ELF-1 (cell line): ENCODE data around the gene CUX1.

Source experiments
- DNase-seq: peaks from one replicate; pipeline ENCODE4 v3.0.0-alpha.2; 2016; ENCODE audit warnings: low read depth, low spot score

The CUX1 gene

DNA sequence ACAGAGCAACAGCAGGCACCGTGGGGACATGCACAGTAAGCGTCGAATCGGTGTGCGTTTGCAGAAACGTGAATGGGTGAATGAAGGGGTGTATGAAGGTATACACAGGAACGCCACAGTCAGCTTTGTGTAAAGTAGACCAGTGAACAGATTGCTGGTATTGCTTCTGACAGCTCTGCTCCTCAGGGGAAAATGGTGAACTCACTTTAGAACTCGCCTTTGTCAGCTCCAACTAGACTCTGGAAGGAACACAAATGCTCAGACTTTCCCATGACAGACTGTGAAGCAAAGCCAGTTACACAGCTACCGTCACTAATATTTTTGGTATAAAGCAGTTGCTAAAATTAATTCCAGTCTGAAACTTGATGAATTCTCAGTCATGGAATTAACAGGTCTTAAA is 78.9 kb downstream of the CUX1 start:
- no peak for DNase-seq

DNA sequence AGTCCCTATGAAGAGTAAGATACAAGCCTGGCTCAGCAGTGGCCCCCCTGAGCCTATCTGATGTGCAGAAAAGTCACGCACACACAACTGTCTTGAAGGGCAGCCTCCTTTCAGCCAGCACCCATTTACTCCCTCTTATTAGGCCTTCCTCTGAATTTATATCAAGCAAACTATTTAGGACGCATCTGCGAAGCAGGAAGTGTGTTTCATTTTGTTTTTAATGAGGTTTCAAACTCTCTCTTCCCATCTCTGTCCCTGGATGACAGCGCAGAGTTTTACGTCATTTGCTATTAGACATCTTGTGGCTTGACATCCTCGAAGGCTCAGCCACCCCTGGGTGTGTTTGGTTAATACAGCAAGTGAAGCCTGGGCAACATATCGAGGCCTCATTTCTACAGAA is 79.5 kb downstream of the CUX1 start:
- DNase-seq = no peak

DNA sequence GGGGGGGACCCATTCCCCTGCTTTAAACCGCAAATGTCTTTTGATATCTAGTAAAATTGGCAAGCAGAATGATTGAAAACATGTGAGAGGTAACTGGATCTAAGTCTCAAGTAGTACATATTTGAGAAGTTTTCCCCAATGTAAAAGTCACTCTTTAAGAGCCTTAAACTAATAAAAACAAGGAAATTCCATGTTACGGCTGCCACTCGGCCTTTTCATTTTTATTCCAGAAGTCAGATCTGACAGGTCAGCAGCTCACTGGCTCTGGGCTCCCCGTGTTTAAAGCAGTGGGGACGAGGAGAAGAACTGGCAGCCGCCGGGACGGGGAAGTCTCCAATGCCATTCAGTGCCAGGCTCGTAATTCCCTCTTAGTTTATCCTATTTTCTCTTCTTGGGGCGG is 80.7 kb downstream of the CUX1 start:
- DNase-seq = no peak

DNA sequence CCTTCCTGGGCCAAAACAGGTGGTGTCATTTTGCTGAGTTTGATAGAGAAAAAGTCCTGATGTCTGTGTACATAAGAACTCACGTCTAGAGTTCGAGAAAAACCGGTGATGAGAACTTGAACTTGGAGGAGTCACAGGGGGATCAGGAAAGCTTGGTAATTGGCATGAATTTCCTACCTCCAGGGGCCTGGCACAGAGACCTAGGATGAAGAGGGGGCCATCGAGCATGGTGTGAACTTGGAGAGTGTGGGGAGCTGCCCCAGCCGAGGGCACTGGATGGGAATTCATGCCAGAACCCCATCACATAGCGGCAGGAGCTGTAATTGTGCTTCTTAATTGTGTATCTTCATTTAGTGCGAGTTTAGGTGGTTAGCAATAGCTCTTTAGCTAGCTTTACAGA is 82.2 kb downstream of the CUX1 start:
- no peak for DNase-seq

DNA sequence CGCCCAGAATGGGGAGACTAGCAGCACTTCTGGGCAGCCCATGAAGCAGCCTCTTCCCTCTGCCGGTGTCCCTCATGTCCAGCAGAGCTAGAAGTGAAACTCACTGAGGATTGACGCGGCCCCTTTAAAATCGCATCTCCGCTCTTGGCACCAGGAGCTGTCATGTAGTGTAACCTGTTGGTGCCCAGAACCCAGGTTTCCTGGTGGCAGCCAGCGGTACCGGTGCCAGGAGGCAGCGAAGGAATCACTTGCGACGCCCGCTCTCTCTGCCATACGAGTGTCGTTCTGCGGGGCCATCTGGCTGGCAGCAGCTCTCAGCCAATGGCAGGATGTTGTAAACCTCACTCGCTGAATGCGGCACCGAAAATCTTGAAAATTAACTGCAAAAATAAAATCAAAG is 82.7 kb downstream of the CUX1 start:
- DNase-seq = no peak

DNA sequence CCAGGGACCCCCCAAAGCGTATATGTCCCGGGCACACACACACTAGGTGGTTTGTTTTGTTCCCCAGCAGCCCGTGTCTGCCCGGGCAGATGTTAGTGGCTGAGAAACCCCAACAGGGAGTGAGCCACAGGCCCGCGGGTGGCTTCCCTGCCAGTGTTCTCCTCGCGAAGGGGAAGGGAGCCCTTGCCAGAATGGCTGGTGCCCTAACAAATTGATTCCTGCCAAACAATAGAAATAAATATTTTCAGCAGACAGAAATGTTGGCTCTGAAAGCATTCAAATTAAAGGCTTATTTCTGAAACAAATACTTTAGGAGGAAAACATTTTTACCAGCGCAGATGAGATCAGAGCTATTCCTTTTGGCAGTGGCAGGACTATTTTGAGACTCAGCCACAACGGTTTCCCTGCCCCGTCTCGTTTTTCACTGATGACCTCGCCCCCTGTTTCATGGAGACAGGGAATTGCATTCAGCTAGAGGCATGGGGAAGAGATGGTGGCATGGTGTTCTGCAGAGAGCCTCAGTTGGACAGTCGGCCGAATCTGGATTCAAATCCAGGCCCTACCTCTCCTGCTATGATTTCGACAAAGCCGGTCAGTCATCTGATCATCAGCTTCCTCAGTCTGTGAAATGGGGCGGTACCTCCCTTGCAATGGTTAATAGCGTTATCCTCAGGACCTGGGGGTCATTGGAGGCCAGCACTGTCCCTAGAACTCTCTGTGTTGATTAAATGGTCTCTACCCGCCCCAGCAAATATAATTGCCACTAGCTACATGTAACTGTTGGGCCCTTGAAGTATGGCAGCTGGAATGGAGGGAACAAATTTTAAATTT is 84.5 kb downstream of the CUX1 start:
- no peak for DNase-seq

DNA sequence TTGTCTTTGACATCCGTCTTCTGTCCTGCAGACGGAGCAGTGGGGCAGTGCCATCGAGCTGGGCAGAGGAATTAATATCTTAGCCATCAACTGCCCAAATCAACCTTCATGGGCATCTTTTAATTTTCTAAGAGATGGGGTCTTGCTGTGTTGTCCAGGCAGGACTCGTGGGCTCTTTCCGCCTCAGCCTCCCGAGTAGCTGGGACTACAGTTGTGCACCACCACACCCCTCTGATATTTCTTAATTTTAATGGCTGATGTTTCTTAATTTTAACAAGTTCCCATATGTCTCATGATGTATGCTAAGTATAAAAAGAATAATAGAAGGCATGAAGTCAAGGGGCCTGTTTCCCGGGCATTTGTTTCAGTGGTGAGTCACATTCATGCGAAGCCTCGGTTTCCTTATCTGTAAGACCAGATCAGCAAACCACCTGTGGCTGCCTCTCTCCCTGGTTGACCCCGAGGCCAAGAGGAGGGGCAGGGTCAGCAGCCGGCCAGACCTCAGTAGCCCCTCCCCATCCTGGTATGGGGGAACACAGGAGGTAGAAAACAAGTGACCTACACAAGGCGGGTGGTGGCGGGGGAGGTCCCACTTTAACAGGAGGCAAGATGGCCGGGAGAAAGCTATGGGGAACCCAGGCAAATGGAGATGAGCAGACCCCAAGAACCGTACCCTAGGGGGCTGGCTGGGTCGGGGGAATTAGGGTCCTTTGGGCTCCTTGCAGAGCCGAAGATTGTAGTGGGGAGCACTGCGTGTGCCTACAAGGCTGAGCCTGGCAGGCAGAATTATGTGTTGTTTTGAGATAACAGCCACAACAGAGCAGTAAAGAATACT is 85.5 kb downstream of the CUX1 start:
- DNase-seq = peak; percentile 71

DNA sequence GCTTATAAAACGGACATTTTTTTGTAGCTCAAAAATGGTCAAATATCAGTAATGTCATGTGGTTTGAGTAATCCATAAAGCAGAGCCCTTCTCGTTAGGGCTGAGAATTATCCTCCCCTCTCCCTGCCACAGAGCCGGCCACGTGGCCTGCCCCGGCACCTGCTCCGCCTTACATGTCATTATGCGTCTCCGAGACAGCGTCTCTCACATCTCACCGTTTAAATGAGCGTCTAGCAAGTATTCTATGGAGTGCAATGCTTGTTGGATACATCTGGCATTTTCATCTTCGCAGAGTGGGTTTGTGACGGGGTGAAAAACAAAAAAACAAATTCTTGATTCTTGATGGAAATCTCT is 86.1 kb downstream of the CUX1 start:
- no peak for DNase-seq

DNA sequence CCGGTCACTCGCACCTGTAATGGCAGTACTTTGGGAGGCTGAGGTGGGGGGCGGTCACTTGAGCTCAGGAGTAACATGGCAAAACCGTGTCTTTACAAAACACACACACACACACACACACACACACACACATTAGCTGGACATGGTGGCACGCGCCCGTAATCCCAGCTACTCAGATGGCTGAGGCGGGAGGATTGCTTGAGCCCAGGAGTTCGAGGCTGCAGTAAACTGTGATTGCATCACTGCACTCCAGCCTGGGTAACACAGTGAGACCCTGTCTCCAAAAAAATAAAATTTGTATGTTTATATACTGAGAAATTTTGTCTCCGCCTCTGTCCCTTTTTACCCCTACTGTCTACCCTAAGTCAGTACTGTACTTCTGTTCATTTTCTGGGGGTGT is 86.6 kb downstream of the CUX1 start:
- DNase-seq = no peak

DNA sequence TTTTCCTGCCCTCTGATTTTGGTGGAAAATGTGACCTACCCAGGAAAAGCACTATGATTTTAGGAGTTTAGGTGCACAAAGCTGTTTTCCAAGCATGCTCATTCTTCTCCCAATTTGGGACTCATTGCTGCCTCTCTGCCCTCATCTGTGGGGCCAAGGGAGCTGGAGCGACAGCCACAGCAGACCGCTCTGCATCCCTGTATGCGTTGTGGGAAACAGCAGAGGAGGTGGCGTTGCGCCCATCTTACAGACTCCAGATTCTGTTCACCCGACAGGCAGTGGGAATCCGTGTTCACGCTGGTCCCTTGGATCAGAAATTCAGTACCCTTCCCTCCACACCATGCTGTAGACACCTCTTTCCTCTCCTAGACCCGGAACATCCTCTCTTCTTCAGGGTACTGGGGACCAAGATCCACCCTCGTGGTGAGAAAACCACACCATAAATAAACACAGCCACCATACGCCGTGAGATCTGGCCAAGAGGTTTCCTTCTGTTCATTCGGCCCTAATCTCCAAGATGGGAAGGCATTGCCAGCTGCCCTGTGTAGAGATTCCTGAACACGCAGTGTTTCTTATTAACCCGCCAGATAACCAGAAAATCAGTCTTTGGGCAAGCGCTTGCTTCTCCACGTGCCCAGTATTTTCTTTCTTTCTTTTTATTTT is 87.9 kb downstream of the CUX1 start:
- no peak for DNase-seq

DNA sequence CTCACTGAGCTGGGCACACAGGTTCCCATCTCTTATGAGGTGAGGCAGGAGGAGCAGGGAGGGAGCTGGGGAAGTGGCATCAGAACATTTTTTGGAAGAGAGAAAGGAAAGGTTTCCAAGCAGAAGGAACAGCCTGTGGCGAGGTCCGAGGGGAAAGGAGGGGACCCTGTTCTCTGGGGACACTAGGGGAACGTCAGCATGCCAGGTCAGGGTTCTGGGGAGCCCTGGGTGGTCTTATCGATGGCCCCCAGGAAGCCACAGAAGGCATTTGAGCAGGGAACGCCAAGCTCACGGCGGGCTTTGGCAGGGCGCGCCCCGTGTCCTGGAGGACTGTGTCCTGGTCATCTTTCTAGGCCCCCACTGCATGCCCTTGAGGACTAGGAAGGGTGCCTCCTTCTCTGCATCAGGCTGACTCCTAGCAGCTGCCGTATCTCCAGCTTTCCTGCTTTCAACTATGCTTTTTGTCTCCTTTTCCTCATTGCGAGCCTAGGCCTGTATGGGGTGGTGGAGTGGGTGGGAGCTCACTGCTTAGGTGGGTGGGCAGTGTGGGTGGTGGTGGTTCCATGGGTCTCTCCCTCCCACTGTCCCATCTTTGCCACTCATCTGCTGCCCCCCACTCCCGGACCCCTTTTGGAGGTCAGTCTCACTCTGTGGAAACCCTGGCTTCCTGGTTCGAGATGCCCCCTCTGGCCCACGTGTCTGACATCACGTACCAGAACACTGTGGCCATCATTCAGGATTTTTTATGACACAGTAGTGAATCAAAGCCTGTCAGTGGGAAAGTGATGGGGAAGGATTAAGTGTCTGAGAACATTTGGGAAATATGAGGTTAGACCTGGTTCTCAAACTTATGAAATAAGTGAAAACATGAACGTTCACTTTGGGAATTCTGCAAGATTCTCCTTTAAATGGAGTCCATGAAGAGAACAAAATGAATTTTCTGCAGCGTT is 89.1 kb downstream of the CUX1 start:
- DNase-seq = no peak

DNA sequence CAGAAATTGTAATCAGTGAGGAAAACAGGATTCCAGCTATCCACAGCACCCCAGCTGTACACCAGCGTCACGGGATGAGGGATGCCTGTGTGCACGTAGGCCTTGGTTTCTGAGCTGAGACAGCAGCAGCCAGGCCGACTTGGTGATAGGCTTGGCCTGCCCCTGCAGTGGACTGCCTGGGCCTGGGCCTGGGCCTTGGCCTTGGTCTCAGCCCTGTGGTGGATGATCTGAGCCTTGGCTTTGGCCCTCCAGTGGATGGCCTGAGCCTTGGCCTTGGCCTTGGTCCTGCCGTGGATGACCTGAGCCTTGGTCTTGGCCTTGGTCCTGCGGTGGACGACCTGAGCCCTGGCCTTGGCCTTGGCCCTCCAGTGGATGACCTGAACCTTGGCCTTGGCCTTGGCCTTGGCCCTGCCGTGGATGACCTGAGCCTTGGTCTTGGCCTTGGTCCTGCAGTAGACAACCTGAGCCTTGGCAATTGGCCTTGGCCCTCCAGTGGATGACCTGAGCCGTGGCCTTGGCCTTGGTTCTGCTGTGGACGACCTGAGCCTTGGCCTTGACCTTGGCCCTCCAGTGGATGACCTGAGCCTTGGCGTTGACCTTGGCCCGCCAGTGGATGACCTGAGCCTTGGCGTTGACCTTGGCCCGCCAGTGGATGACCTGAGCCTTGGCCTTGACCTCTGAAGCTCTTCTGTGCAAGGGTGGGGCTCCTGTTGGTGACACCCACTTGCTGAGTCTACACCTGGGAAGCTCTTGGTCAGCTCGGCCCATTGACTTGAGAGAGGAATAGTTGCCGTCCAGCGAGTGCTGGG is 93.8 kb downstream of the CUX1 start:
- DNase-seq = no peak

DNA sequence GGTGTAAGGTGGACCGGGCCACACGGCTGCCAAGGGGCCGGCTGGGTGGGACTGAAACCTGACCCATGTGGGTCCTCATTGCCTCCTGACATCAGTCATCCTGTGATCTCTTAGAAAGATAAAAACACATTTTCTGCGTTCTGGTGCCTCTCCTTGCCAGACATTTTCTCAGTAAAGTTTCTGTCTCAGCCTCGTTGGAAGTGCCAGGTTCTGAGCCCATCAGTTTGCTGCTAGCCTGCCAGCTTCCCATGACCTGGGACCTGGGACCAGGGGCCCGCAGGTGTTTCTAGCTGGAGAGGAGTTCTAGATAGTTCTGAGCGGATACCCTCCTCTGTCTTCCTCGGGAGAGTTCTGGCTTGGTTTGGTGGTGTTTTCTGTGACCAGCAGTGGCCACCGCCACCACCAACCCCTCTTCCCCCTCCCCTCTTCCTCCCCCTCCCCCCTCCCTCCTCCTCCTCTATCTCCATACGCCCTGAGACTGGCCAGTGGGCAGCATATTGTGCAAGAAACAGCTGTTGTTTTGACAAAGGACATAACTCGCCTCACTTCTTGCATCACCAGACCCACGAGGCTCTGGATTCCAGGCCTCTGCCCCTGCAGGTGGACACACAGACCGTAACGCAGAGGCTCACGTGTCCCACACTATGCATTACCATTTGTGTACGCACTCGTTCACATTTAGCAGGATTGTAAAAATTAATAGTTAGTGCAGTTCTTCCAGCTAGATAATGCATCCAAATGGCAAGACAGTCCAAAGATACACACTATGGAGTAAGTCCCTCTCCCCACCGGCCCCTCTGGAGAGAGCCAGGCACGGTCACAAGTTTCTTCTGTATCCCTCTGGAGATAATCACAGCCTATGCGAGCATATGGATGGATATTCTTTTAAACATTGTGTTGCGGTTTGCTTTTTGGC is 94.6 kb downstream of the CUX1 start:
- DNase-seq = no peak

DNA sequence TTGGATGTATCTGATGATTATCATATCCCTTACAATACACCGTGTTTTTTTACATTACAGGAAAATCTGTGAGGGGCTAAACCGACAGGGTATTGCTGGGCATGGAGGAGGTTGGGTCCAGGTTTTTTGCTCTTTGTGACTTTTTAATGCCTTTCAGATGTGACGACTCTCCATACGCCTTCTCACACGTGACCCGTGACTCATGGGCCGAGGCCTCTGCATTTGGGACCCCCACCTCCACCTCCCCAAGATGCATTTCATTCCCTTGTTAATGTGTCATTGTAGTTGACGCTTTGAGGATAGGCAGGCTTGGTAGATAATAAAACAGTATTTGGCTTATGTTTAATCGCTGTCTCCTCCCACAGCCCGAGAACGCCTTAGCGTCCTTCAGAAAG is 95.3 kb downstream of the CUX1 start:
- DNase-seq = no peak

DNA sequence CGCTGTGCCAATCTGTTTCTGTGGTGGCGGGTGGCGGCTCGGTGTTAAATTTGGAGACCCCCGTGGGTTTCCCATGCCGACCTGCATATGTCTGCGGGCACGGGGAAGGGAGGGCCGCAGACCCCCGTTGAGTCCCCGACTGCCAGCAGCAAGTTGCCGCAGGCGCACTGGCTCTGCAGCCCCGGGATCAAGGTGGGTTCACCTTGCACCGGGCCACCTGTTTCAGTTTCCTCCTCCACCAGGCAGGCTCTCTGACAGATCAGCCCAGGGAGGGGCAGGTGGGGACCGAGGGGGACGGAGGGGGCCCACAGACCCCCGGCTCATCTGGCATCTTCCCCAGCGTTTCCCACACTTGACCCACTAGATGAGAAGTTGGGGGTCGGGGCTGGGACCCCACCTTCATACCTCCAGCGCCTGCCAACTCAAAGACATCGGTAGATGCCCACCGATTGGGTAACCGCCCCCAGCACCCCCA is 95.9 kb downstream of the CUX1 start:
- no peak for DNase-seq

DNA sequence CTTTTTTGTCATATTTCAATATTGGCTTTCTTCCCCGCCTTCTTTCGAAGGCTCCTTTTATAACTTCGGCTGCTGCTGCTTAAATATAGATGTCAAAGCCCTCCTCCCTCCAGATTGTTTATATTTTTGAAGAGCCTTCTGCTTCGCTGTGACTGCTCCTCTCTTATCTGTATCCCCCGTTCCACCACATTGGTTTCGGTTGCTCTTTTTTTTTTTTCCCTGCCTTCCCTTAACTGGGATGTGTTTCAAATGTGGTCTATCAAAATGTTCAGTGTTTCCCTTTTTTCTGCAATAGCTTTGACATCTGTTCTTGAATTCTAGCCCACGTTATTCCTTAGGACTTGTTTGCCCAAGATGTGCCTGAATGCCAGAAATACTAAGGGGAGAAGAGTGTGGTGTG is 96.4 kb downstream of the CUX1 start:
- no peak for DNase-seq

DNA sequence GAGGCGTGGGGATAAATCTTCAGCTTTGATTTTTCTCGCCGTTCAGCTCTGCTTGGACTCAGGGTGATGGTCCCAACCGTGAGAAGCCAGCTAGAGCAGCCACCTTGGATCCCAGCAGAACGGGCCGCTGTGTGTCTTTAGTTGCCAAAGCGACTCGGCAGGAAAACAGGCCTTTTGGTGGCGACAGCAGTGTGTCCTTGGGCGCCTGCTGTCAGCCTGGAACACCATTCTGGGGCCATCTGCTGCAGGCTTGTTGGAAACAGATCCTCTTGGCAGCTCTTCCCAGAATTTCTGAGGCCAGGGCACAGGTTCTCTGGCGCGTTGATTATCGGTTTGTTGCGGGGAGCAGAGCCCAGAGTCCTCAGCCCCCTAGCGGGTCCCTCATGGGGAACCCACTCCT is 97.6 kb downstream of the CUX1 start:
- DNase-seq = no peak

DNA sequence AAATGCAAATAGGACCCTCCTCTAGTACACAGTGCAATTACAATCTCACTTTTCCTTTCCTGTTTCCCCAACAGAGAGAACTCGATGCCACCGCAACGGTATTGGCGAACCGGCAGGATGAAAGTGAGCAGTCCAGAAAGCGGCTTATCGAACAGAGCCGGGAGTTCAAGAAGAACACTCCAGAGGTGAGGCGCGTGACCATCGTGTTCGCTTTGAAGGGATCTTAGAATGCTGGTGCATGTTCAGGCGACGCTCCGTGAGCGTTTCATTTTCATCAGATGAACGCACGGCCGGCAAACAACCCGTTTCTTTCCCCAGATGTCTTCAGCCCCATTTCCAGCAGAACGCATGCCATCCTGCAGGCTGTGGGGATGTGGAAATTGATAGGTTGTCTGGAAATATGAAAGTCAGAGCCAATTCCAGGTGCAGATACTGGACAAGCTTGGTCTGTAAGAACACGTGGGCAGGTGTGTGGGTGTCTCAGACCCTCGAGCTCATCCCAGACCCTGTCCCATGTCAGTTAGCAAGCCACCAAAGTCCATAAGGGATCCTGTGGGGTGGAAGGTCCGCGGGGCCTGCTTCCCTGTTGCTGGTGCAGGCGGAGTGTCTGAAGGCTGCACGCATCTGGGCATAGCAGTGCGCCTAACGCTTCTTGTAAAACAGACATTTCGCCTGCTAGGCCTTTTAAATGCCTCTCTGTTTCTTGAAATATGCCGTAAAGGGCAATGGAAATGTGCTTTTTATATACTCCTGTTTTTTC is 98.8 kb downstream of the CUX1 start:
- DNase-seq = no peak

DNA sequence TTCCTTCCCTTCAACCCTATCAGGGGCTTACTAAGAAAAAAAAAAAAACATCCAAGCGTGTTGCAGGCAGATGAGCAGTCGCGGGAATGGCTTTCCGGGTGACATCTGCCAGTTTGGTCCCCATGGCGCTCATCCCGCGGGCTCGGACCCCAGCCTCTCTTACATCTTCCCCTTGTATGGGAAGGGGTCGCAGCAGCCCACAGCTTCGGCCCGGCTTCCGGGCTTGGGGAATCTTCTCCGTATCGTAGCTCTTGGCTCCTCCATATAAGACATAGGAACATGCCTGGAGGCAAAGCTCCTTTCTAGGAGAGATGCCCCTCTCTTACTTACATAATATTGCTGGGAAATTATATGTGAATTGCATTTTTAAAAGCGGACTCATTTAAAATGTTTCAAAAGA is 99.5 kb downstream of the CUX1 start:
- no peak for DNase-seq
